Measurements from ENCODE around the gene SHKBP1. TPM values are rescaled to one million over a fixed set of nuclear protein-coding genes. Genes with fewer than 3 reads are reported as not detected.
A peak's percentile ranks its signal among the peaks of the same experiment; 100 is the strongest.

Gene SHKBP1
- total and polyA plus RNA-seq, 10 of the 15 experiments (the other 5 are each of a cell fraction or from before 2014, with no cell fraction given) = 2.3 to 123 (median 67.0) TPM

DNA sequence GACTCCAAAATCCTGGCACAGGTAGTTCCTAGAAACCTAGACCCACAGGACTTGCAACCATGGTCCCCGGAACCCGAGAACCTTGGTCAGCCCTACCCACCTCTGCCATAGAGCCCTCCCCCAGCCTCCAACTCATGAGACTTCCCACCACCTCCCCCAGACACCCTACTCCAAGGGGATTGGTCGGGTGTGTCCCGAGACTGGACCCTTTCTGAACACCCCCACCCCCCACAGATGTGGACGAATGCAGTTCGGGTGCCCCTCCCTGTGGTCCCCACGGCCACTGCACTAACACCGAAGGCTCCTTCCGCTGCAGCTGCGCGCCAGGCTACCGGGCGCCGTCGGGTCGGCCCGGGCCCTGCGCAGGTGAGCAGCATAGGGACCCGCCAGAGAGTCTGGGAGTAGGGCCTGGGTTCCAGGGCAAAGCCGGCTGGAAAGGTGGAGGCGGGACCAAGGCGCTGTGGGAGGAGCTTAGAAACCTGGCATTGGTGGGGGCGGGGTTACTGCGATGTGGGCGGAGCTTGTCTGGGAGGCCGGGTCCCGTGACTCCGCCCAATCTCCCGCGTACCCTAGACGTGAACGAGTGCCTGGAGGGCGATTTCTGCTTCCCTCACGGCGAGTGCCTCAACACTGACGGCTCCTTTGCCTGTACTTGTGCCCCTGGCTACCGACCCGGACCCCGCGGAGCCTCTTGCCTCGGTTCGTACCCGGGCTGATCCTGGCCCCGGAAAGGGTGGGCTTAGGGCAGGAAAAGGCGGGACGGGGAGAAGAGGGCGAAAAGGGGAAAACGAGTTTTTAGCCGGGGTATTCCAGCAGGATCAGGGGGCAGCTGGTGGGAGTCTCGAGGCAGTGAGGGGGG lies 36.4 kb downstream of the SHKBP1 start (continued):
- TF ChIP-seq, protein P1, sequence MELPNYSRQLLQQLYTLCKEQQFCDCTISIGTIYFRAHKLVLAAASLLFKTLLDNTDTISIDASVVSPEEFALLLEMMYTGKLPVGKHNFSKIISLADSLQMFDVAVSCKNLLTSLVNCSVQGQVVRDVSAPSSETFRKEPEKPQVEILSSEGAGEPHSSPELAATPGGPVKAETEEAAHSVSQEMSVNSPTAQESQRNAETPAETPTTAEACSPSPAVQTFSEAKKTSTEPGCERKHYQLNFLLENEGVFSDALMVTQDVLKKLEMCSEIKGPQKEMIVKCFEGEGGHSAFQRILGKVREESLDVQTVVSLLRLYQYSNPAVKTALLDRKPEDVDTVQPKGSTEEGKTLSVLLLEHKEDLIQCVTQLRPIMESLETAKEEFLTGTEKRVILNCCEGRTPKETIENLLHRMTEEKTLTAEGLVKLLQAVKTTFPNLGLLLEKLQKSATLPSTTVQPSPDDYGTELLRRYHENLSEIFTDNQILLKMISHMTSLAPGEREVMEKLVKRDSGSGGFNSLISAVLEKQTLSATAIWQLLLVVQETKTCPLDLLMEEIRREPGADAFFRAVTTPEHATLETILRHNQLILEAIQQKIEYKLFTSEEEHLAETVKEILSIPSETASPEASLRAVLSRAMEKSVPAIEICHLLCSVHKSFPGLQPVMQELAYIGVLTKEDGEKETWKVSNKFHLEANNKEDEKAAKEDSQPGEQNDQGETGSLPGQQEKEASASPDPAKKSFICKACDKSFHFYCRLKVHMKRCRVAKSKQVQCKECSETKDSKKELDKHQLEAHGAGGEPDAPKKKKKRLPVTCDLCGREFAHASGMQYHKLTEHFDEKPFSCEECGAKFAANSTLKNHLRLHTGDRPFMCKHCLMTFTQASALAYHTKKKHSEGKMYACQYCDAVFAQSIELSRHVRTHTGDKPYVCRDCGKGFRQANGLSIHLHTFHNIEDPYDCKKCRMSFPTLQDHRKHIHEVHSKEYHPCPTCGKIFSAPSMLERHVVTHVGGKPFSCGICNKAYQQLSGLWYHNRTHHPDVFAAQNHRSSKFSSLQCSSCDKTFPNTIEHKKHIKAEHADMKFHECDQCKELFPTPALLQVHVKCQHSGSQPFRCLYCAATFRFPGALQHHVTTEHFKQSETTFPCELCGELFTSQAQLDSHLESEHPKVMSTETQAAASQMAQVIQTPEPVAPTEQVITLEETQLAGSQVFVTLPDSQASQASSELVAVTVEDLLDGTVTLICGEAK (IDR thresholded peaks at IDR 0.05; ENCODE audit: borderline replicate concordance) = peak; percentile 87; the same call in 1 of the 2 replicates
- TF ChIP-seq, protein P2, sequence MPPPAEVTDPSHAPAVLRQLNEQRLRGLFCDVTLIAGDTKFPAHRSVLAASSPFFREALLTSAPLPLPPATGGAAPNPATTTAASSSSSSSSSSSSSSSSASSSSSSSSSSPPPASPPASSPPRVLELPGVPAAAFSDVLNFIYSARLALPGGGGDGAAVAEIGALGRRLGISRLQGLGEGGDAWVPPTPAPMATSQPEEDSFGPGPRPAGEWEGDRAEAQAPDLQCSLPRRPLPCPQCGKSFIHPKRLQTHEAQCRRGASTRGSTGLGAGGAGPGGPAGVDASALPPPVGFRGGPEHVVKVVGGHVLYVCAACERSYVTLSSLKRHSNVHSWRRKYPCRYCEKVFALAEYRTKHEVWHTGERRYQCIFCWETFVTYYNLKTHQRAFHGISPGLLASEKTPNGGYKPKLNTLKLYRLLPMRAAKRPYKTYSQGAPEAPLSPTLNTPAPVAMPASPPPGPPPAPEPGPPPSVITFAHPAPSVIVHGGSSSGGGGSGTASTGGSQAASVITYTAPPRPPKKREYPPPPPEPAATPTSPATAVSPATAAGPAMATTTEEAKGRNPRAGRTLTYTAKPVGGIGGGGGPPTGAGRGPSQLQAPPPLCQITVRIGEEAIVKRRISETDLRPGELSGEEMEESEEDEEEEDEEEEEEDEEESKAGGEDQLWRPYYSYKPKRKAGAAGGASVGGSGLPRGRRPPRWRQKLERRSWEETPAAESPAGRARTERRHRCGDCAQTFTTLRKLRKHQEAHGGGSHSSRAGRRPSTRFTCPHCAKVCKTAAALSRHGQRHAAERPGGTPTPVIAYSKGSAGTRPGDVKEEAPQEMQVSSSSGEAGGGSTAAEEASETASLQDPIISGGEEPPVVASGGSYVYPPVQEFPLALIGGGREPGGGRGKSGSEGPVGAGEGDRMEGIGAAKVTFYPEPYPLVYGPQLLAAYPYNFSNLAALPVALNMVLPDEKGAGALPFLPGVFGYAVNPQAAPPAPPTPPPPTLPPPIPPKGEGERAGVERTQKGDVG (CRISPR knock-in tag; IDR thresholded peaks at IDR 0.05) = no peak
- TF ChIP-seq, protein P3, sequence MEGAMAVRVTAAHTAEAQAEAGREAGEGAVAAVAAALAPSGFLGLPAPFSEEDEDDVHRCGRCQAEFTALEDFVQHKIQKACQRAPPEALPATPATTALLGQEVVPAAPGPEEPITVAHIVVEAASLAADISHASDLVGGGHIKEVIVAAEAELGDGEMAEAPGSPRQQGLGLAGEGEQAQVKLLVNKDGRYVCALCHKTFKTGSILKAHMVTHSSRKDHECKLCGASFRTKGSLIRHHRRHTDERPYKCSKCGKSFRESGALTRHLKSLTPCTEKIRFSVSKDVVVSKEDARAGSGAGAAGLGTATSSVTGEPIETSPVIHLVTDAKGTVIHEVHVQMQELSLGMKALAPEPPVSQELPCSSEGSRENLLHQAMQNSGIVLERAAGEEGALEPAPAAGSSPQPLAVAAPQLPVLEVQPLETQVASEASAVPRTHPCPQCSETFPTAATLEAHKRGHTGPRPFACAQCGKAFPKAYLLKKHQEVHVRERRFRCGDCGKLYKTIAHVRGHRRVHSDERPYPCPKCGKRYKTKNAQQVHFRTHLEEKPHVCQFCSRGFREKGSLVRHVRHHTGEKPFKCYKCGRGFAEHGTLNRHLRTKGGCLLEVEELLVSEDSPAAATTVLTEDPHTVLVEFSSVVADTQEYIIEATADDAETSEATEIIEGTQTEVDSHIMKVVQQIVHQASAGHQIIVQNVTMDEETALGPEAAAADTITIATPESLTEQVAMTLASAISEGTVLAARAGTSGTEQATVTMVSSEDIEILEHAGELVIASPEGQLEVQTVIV (IDR thresholded peaks at IDR 0.05; ENCODE audit: borderline replicate concordance, partially characterized antibody) = no peak
- TF ChIP-seq HDAC2 (IDR thresholded peaks at IDR 0.05) (no peak), CBFB (IDR thresholded peaks at IDR 0.05; ENCODE audit: low read depth) (no peak), WRNIP1 (IDR thresholded peaks at IDR 0.05; ENCODE audit: borderline replicate concordance, low read depth, low read length) (no peak), USF1 (IDR thresholded peaks at IDR 0.05; ENCODE audit: borderline replicate concordance, extremely low read length, insufficient read depth, low read depth, low read length) (no peak), NFYA (IDR thresholded peaks at IDR 0.05; ENCODE audit: borderline replicate concordance, low read depth, low read length) (no peak), SREBF1 (IDR thresholded peaks at IDR 0.05; ENCODE audit: low read length) (no peak), MYB (IDR thresholded peaks at IDR 0.05; ENCODE audit: borderline replicate concordance, low read depth, low read length) (no peak), NR2F1 (conservative IDR thresholded peaks at IDR 0.05) (no peak), MEF2A (IDR thresholded peaks at IDR 0.05; ENCODE audit: insufficient read depth, low read depth, low read length) (no peak)
- TF ChIP-seq, protein P4, sequence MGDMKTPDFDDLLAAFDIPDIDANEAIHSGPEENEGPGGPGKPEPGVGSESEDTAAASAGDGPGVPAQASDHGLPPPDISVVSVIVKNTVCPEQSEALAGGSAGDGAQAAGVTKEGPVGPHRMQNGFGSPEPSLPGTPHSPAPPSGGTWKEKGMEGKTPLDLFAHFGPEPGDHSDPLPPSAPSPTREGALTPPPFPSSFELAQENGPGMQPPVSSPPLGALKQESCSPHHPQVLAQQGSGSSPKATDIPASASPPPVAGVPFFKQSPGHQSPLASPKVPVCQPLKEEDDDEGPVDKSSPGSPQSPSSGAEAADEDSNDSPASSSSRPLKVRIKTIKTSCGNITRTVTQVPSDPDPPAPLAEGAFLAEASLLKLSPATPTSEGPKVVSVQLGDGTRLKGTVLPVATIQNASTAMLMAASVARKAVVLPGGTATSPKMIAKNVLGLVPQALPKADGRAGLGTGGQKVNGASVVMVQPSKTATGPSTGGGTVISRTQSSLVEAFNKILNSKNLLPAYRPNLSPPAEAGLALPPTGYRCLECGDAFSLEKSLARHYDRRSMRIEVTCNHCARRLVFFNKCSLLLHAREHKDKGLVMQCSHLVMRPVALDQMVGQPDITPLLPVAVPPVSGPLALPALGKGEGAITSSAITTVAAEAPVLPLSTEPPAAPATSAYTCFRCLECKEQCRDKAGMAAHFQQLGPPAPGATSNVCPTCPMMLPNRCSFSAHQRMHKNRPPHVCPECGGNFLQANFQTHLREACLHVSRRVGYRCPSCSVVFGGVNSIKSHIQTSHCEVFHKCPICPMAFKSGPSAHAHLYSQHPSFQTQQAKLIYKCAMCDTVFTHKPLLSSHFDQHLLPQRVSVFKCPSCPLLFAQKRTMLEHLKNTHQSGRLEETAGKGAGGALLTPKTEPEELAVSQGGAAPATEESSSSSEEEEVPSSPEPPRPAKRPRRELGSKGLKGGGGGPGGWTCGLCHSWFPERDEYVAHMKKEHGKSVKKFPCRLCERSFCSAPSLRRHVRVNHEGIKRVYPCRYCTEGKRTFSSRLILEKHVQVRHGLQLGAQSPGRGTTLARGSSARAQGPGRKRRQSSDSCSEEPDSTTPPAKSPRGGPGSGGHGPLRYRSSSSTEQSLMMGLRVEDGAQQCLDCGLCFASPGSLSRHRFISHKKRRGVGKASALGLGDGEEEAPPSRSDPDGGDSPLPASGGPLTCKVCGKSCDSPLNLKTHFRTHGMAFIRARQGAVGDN (IDR thresholded peaks at IDR 0.05) = no peak
